K562 (cell line): ENCODE data around the gene GNAL. TPM values are rescaled to one million over a fixed set of nuclear protein-coding genes. Genes with fewer than 3 reads are reported as not detected.

Source experiments
- ATAC-seq: fragments of 200-7000 bp; cut with Tn5 transposase; 3 replicates; pipeline ENCODE4 v1.9.1; 2020; ENCODE audit warnings: moderate library complexity
- BruUV-seq: library from RNA; stranded (reverse); fragments of 400-500 nt; replicated peaks from 2 replicates; lab custom pipeline; 2021; lab: Mats Ljungman, UMichigan
- CTCF ChIA-PET: fragments of 300-600 bp; formaldehyde crosslinking; extraction: SDS; loops from one replicate; lab custom pipeline; 2021; ENCODE audit warnings: low intra/inter-chr PET ratio; lab: Yijun Ruan, JAX
- POLR2A ChIA-PET: fragments of 300-600, 350-650 bp; sonication (Branson Sonifier 250); formaldehyde crosslinking; extraction: SDS; loops from one replicate; lab custom pipeline; 2021; ENCODE audit warnings: antibody characterized with exemption, inconsistent platforms; lab: Yijun Ruan, JAX
- DNase-seq, 4 experiments: peaks; one replicate each; pipeline versions ENCODE4 v3.0.0 to v3.0.0-alpha.2; 2011 to 2018; ENCODE audit warnings: low spot score in 3 of 4, mixed read lengths in 3 of 4; ENCODE audit errors: extremely low read depth in 1 of 4
- FAIRE-seq: peaks from 2 replicates; lab custom pipeline; 2011; peaks lifted over from hg19 to GRCh38; lab: Jason Lieb, UNC
- H2AFZ ChIP-seq: 2 replicates; pipeline ENCODE4 v1.6.0; 2011; ENCODE audit warnings: low read depth, low read length, control low read depth, inconsistent platforms
- H3K27ac ChIP-seq: fragments of 200-600 bp; 3 replicates; pipeline ENCODE4 v1.8.0; 2011; ENCODE audit warnings: low read depth, mild to moderate bottlenecking, control low read depth, inconsistent platforms, low read length, moderate library complexity, mixed read lengths; ENCODE audit errors: extremely low read depth
- H3K27me3 ChIP-seq, 2 experiments: fragments of 300-600 bp in 1 of 2; 2 replicates in 1 of 2; 3 replicates in 1 of 2; pipeline versions ENCODE4 v1.6.0 to v1.8.0; 2011; ENCODE audit warnings: inconsistent platforms in 2 of 2, low read length in 2 of 2, mild to moderate bottlenecking in 1 of 2, mixed read lengths in 1 of 2, moderate library complexity in 1 of 2; ENCODE audit not compliant: control insufficient read depth in 2 of 2, insufficient read depth in 2 of 2
- H3K36me3 ChIP-seq: fragments of 300-600 bp; 3 replicates; pipeline ENCODE4 v1.8.0; 2011; ENCODE audit warnings: mild to moderate bottlenecking, low read length, inconsistent platforms; ENCODE audit not compliant: control insufficient read depth, insufficient read depth
- H3K4me1 ChIP-seq, 2 experiments: fragments of 200-600 bp in 1 of 2; replicated peaks in 1 of 2; 2 replicates in 1 of 2; 3 replicates in 1 of 2; pipeline versions ENCODE4 v1.5.1 to v1.8.0; 2011; ENCODE audit warnings: inconsistent platforms in 2 of 2, low read length in 2 of 2, mild to moderate bottlenecking in 1 of 2, mixed read lengths in 1 of 2, moderate library complexity in 1 of 2; ENCODE audit not compliant: control insufficient read depth in 2 of 2, insufficient read depth in 2 of 2
- H3K4me2 ChIP-seq: 2 replicates; pipeline ENCODE4 v1.6.1; 2011; ENCODE audit warnings: low read length, control low read depth, inconsistent platforms, mixed read lengths; ENCODE audit not compliant: insufficient read depth
- H3K4me3 ChIP-seq: fragments of 200-600 bp; sonication (generic), shearing (Covaris generic); 2 replicates; pipeline ENCODE4 v1.5.1; 2016; ENCODE audit warnings: control low read depth, inconsistent platforms
- H3K79me2 ChIP-seq: fragments of 200-600 bp; 3 replicates; pipeline ENCODE4 v1.8.0; 2011; ENCODE audit warnings: low read length, inconsistent platforms; ENCODE audit not compliant: control insufficient read depth, insufficient read depth
- H3K9ac ChIP-seq, 2 experiments: 2 replicates each; pipeline versions ENCODE4 v1.6.0 to v1.6.1; 2011; ENCODE audit warnings: low read depth in 2 of 2, low read length in 2 of 2, control low read depth in 1 of 2, inconsistent platforms in 1 of 2, mild to moderate bottlenecking in 1 of 2, mixed read lengths in 1 of 2; ENCODE audit not compliant: insufficient read depth in 1 of 2
- H3K9me1 ChIP-seq: one replicate; pipeline ENCODE4 v1.6.0; 2011; ENCODE audit warnings: inconsistent platforms, mild to moderate bottlenecking, low read length, moderate library complexity; ENCODE audit not compliant: control insufficient read depth, insufficient read depth
- H3K9me3 ChIP-seq: replicated peaks from 2 replicates; pipeline ENCODE4 v1.5.1; 2011; ENCODE audit warnings: low read depth, low read length, inconsistent platforms; ENCODE audit not compliant: control insufficient read depth, insufficient read depth
- H4K20me1 ChIP-seq: replicated peaks from 2 replicates; pipeline ENCODE4 v1.6.1; 2011; ENCODE audit warnings: low read length, inconsistent platforms, mixed read lengths; ENCODE audit not compliant: control insufficient read depth, insufficient read depth
- ELF4 ChIP-seq: fragments of 450-650 bp; formaldehyde crosslinking; IDR thresholded peaks from 2 replicates; pipeline ENCODE4 v1.4.0; 2022; ENCODE audit warnings: missing genetic modification characterization
- FOXP4 ChIP-seq: sonication (generic); formaldehyde crosslinking; IDR thresholded peaks from 2 replicates; pipeline ENCODE4 v1.8.0; 2022; ENCODE audit warnings: mild to moderate bottlenecking, missing genetic modification reagents, borderline replicate concordance
- HDAC8 ChIP-seq: fragments of 450-650 bp; IDR thresholded peaks from 2 replicates; pipeline ENCODE4 v1.6.1; 2016; ENCODE audit warnings: mild to moderate bottlenecking, missing genetic modification characterization, moderate library complexity, missing compliant biosample characterization
- NCOA4 ChIP-seq: fragments of 450-650 bp; IDR thresholded peaks from 2 replicates; pipeline ENCODE4 v1.6.1; 2018; ENCODE audit warnings: mild to moderate bottlenecking; ENCODE audit not compliant: partially characterized antibody
- SIN3B ChIP-seq: fragments of 450-650 bp; IDR thresholded peaks from 2 replicates; pipeline ENCODE4 v1.6.1; 2017; ENCODE audit warnings: low read depth, mild to moderate bottlenecking, moderate library complexity
- TAL1 ChIP-seq: fragments of 450-650 bp; IDR thresholded peaks from 2 replicates; pipeline ENCODE4 v1.6.1; 2016; ENCODE audit warnings: mild to moderate bottlenecking
- ZNF175 ChIP-seq: fragments of 200-800 bp; sonication (Bioruptor generic); IDR thresholded peaks from 2 replicates; pipeline ENCODE4 v1.6.1; 2016; ENCODE audit warnings: low read depth, mild to moderate bottlenecking, missing genetic modification characterization, missing compliant biosample characterization
- ZNF3 ChIP-seq: fragments of 250-450 bp; sonication (Bioruptor Pico); IDR thresholded peaks from 2 replicates; pipeline ENCODE4 v1.5.0; 2021; ENCODE audit warnings: mild to moderate bottlenecking, moderate library complexity
- ZNF507 ChIP-seq: conservative IDR thresholded peaks from 2 replicates; pipeline ENCODE4 v1.6.1; 2017; ENCODE audit warnings: missing genetic modification characterization, missing compliant biosample characterization
- ZNF766 ChIP-seq: fragments of 200-800 bp; sonication (Bioruptor generic); conservative IDR thresholded peaks from 2 replicates; pipeline ENCODE4 v1.6.1; 2016; ENCODE audit warnings: missing genetic modification characterization, missing compliant biosample characterization
- WGBS: fragments of 100-300 bp; shearing (Covaris generic); methylation state at CpG from one replicate; pipeline ENCODE4 v1.1.6; 2016; ENCODE audit warnings: low coverage, mixed read lengths; ENCODE audit not compliant: insufficient coverage; ENCODE audit errors: missing lambda C conversion rate; 5-methylcytosine and 5-hydroxymethylcytosine counted together
- in situ Hi-C: fragments of 300-500 bp; cut with MboI; formaldehyde crosslinking; loops from 4 replicates; pipeline ENCODE4 v1.15.0; 2018; ENCODE audit warnings: inconsistent platforms, mixed read lengths
- intact Hi-C: fragments of 100-400 bp; cut with micrococcal nuclease; formaldehyde crosslinking; loops from 2 replicates; pipeline ENCODE4 v1.14.2; 2022
- polyA plus RNA-seq, 8 experiments: library from polyadenylated mRNA; depleted of rRNA in 4 of 8; stranded (reverse) in 5 of 8; unstranded in 3 of 8; fragments of >200 nt; fragmentation: Nextera tagmentation in 2 of 8; fragmentation: Illumina TruSeq in 1 of 8; extraction: Ambion mirVana in 2 of 8; extraction: Trizol in 1 of 8; gene quantifications; 2 replicates each; pipeline versions ENCODE4 v1.2.1 to v1.2.3, GENCODE V29; 2011 to 2014; ENCODE audit warnings: inconsistent platforms in 1 of 8, missing spikeins in 1 of 8
- total RNA-seq, 7 experiments: library from RNA; depleted of rRNA in 6 of 7; stranded (reverse); fragments of >200 nt in 6 of 7; fragmentation: Illumina TruSeq in 2 of 7; extraction: Trizol in 2 of 7; gene quantifications; 2 replicates each; pipeline versions ENCODE4 v1.2.1 to v1.2.3, GENCODE V29; 2011 to 2021; ENCODE audit warnings: low replicate concordance in 1 of 7
- TF ChIP-seq, protein P1 (sequence below): fragments of 450-650 bp; IDR thresholded peaks from 2 replicates; pipeline ENCODE4 v1.6.1; 2016; ENCODE audit warnings: mild to moderate bottlenecking
- TF ChIP-seq, protein P2 (sequence below), 2 experiments: fragments of 450-650 bp in 1 of 2; IDR thresholded peaks; 2 replicates each; pipeline ENCODE4 v1.6.1; 2011 to 2017; ENCODE audit warnings: low read depth in 2 of 2, antibody characterized with exemption in 1 of 2, borderline replicate concordance in 1 of 2, low read length in 1 of 2, mild to moderate bottlenecking in 1 of 2, mixed read lengths in 1 of 2; ENCODE audit not compliant: control insufficient read depth in 1 of 2
- TF ChIP-seq, protein P3 (sequence below): fragments of 450-650 bp; IDR thresholded peaks from 2 replicates; pipeline ENCODE4 v1.6.1; 2017; ENCODE audit warnings: antibody characterized with exemption

Gene GNAL
- total and polyA plus RNA-seq, 9 of the 15 experiments (the other 6 are each of a cell fraction or from before 2014, with no cell fraction given) = under 0.01 to 0.10 (median 0.01) TPM; not detected in 5

GRCh38 chr18:11724781-11725180 lies 35.7 kb downstream of the GNAL start:
- H3K27ac ChIP-seq = no peak overlapping the region
- TF ChIP-seq, protein P1, sequence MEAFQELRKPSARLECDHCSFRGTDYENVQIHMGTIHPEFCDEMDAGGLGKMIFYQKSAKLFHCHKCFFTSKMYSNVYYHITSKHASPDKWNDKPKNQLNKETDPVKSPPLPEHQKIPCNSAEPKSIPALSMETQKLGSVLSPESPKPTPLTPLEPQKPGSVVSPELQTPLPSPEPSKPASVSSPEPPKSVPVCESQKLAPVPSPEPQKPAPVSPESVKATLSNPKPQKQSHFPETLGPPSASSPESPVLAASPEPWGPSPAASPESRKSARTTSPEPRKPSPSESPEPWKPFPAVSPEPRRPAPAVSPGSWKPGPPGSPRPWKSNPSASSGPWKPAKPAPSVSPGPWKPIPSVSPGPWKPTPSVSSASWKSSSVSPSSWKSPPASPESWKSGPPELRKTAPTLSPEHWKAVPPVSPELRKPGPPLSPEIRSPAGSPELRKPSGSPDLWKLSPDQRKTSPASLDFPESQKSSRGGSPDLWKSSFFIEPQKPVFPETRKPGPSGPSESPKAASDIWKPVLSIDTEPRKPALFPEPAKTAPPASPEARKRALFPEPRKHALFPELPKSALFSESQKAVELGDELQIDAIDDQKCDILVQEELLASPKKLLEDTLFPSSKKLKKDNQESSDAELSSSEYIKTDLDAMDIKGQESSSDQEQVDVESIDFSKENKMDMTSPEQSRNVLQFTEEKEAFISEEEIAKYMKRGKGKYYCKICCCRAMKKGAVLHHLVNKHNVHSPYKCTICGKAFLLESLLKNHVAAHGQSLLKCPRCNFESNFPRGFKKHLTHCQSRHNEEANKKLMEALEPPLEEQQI = no peak
- TF ChIP-seq, protein P2, sequence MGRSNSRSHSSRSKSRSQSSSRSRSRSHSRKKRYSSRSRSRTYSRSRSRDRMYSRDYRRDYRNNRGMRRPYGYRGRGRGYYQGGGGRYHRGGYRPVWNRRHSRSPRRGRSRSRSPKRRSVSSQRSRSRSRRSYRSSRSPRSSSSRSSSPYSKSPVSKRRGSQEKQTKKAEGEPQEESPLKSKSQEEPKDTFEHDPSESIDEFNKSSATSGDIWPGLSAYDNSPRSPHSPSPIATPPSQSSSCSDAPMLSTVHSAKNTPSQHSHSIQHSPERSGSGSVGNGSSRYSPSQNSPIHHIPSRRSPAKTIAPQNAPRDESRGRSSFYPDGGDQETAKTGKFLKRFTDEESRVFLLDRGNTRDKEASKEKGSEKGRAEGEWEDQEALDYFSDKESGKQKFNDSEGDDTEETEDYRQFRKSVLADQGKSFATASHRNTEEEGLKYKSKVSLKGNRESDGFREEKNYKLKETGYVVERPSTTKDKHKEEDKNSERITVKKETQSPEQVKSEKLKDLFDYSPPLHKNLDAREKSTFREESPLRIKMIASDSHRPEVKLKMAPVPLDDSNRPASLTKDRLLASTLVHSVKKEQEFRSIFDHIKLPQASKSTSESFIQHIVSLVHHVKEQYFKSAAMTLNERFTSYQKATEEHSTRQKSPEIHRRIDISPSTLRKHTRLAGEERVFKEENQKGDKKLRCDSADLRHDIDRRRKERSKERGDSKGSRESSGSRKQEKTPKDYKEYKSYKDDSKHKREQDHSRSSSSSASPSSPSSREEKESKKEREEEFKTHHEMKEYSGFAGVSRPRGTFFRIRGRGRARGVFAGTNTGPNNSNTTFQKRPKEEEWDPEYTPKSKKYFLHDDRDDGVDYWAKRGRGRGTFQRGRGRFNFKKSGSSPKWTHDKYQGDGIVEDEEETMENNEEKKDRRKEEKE (IDR thresholded peaks at IDR 0.05; ENCODE audit: borderline replicate concordance in 1 of 2, control insufficient read depth in 1 of 2, low read depth in 2 of 2, low read length in 1 of 2) = no peak
- TF ChIP-seq ELF4 (CRISPR knock-in tag) = no peak
- no peak for TF ChIP-seq ZNF3 (CRISPR knock-in tag)
- TF ChIP-seq FOXP4 (CRISPR knock-in tag) = no peak
- TF ChIP-seq TAL1 = no peak
- no peak for TF ChIP-seq ZNF507
- no peak for TF ChIP-seq SIN3B
- no peak for TF ChIP-seq HDAC8
- no peak for TF ChIP-seq NCOA4
- no peak for TF ChIP-seq ZNF766 (CRISPR knock-in tag)
- TF ChIP-seq, protein P3, sequence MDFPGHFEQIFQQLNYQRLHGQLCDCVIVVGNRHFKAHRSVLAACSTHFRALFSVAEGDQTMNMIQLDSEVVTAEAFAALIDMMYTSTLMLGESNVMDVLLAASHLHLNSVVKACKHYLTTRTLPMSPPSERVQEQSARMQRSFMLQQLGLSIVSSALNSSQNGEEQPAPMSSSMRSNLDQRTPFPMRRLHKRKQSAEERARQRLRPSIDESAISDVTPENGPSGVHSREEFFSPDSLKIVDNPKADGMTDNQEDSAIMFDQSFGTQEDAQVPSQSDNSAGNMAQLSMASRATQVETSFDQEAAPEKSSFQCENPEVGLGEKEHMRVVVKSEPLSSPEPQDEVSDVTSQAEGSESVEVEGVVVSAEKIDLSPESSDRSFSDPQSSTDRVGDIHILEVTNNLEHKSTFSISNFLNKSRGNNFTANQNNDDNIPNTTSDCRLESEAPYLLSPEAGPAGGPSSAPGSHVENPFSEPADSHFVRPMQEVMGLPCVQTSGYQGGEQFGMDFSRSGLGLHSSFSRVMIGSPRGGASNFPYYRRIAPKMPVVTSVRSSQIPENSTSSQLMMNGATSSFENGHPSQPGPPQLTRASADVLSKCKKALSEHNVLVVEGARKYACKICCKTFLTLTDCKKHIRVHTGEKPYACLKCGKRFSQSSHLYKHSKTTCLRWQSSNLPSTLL = no peak
- TF ChIP-seq ZNF175 (CRISPR knock-in tag) = no peak
- no peaks in the 10 kb centered on the region for H3K9me3 ChIP-seq
- in situ Hi-C loops = no loop called here
- no peak for FAIRE-seq
- ChIA-PET CTCF (no interaction called here), POLR2A (no interaction called here)
- H3K9me1 ChIP-seq = no peaks in the 10 kb centered on the region
- no peak overlapping the region for H3K4me3 ChIP-seq
- no peak overlapping the region for H2AFZ ChIP-seq
- BruUV-seq = no TSS peak
- H3K9ac ChIP-seq = no peak overlapping the region
- no peak for DNase-seq
- intact Hi-C loops = loop anchor here (5.0 kb wide), 1 partner anchor 67 kb away; no protein-coding TSS in a partner anchor
- no peaks in the 10 kb centered on the region for H3K4me1 ChIP-seq
- H3K36me3 ChIP-seq = no peaks in the 10 kb centered on the region
- 0 out of 2 replicates have a peak, but pooled peaks cover 6% of the 10 kb centered on the region for H4K20me1 ChIP-seq
- 0% methylated on average over 5 of the region's 5 CpGs for whole genome bisulfite sequencing
- no peak overlapping the region for H3K4me2 ChIP-seq
- no peaks in the 10 kb centered on the region for H3K79me2 ChIP-seq
- no peak for ATAC-seq
- H3K27me3 ChIP-seq = peaks cover 2 to 31% of the 10 kb centered on the region in 2 experiments
